GM10847 (cell line): ENCODE measurements around the gene DHX30.

Experiments used
- POLR2A ChIP-seq: IDR thresholded peaks from 2 replicates; pipeline ENCODE4 v1.6.1; 2011; ENCODE audit not compliant: insufficient read length; ENCODE audit errors: extremely low read depth

The DHX30 gene

DNA sequence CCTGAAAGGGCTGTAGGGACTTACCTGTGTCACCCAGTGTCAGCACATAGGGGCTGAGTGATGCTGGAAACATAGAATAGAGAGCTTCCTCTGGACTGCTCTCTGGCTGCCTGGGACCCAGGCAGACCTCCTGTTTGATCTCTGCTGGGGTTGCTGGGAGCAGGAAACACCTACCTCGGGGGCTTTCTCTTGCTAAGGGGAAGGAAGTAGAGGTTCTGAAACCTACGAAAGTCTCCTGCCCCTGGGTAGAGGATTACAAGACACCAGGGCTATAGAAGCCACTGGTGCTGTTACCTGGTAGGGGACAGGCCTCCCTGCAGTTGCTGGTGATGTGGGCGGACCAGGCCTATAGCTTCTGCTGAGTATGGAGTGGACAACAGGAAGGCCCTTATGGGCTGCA lies 81.7 kb downstream of the DHX30 start:
- TF ChIP-seq POLR2A, result no peak

DNA sequence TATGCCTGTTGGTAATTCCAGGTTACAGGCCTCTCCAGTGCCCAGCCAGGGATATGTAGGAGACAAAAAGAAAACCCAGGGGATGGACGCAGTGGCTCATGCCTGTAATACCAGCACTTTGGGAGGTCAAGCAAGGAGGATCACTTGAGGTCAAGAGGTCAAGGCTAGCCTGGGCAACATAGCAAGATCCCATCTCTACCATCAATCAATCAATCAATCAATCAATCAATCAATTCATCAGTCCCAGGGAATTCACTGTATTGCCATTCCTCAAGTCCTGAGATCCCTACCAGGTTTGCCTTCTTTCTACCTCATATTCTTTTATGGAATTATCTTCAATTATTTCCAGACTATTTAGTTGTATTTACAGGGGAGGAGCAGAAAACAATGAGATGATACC lies 82.2 kb downstream of the DHX30 start:
- no peak for TF ChIP-seq POLR2A

DNA sequence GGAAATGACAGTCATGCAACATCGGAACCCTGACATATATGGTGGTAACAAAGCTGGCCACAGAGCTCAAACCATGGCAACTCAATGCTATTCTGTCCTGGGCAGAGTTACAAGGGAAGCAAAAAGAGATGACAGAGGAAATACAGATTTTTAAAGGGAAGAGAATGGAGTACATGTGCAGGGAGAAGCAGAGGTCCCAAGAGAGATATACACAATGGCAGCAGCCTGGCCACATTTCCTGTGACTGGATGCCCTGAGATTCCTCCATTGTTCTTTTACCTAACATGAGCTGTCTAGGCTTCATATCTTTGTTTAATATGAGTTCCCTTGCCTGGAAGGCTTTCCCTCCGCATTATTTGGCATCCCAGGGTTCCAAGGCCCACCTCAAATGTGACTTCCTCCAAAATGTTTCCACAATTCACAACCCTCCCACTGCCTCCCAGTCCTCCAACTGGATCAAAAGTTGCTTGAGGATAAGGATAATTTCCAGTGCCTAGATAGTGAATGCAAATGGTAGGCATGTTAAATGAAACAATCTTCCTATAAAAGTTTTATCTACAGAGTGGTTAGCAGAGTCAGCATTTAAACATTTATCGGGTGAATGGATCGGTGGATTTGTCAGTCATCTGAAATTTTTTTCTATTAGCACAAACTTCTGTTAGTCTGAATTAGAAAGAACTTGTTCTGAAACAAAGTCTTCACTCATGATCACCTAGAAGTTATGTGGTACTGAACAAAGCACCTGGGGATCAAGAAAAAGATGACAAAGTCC lies 86.2 kb downstream of the DHX30 start:
- TF ChIP-seq POLR2A, result no peak

DNA sequence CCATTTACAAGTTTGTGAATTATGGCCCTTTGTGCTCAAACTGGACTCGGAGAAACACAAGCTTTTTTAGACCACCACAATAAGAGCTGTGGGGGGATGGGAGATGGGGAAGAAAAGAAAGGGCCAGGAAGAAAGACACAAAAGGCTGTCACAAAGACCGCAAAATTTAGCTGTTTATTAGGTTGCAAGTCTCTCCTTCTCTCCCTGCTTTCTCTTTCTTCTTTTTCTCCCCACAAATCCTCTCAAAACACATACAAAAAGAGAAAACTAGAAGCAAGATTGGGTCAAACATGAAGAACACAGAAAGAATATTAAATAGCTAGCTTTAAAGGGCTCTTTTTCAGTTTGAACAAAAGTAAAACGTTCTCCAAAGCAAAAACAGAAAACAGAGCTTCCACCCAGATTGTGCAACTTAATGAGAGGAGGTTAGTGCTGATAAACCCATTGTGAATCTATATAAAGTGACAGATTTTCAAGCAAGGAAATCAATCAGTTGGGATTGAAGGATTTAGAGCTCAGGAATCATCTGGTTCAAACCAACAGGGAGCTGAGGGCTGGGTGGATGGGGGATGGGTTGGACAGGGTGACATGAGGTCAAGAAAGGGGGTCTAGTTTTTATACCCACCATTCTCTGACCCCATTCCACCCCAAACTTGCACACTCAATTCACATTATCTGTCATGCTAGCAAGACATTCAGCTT lies 87.3 kb downstream of the DHX30 start:
- no peak for TF ChIP-seq POLR2A

DNA sequence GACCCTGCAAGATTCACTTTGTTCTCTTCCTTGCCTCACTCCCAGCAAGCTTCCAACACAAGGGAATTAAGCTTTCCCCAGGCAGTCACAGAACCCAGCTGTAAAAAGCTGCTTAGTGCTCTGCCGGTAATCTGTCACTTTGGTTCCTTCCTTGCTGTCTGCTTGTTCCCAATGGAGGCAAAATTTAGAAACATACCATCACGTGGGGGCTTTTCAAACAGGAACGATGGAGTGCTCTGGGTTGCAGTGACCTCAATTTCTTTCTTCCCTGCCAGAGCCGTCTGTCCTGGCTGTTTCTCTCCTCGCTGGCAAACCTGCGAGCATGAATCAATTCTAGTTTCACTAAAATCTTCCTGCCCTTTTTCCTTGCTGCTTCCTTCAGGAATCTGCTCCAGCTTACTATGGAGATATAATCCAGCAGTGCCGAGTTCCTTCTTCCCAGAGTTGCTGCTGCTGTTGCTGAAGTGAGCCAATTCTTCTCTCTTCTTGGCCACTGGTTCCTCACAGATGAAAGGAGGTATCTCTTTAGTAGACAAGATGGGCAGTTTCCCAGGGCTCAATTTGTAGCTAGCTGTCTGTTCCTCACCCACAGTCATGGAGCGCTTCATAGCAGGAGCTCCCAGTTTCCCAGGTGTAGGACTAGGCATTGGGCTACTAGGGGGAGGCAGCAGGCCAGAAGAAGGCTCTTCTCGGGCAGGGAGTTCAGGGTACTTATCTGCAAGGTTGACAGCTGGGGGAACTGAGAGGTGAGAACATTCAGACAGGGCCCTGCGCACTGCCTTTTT lies 88.1 kb downstream of the DHX30 start:
- TF ChIP-seq POLR2A, result no peak

DNA sequence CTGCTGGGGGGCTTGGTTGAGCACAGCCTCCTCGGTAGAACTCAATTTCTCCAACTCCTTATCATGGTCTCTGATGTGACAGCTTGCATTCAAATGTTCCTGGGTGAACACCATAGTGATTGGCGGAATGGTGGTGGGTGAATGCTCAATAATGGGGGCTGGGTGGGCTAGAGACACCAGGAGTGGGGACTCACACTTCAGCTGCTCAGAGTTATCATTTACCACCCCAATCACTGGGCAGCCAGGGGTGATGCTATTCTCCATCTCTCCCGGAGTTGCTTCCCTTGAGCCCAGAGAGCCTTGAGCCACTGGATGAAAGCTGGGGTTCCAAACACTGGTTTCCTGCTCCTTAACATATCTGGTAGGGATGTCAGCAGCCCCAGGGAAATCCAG lies 88.7 kb downstream of the DHX30 start:
- TF ChIP-seq POLR2A, result no peak

DNA sequence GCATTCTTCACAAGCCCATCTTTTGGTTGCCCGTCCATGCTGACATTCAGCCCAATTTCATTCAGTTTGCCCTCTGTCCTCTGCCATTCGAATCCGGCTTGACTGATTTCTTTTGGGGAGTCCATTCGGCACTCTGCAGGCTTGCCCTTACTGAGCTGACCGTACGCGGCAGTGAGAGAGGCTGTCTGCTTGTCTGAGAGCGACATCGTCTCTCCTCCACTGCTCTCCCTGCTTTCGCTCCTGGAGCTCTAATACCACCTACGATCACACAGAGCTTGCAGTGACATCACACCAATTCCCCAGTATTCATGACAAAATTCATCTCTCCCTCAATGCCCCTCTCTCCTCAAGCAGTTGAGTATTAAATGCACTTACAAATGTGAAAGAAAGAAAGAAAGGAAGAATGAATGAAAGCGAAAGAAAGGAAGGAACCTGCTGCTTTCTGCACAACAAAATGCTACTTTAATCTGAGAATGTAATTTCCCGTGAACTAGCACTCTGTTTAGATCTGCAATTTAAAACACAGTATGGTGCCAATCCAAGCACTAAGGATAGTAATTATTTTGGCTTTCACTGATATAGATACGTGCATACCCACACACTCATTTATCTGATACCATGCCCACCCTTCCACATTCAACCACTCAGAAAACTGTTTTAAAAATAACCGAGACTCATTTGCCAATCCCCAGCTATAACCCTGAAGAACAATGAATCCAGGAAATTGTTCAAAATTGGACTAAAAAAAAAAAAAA lies 89.5 kb downstream of the DHX30 start:
- TF ChIP-seq POLR2A, result no peak

DNA sequence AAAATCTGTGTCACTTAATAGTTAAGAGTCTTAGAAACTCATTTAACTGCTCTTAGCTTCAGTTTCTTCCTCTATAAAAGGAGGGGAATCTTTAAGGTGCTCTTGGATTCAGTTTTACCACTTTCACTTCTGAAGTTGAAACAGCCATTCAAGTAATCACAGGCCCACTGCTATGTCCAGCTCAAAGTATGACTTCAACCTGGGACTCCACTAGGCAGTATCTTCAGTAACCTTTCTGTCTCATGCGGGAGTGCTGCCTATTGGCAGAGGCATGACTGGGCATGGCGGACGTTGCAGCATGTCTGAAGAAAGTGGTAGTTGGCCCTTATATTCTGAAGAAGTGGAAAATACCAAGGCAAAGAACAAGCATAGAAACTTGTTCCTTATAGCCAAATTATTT lies 92.3 kb downstream of the DHX30 start:
- no peak for TF ChIP-seq POLR2A

DNA sequence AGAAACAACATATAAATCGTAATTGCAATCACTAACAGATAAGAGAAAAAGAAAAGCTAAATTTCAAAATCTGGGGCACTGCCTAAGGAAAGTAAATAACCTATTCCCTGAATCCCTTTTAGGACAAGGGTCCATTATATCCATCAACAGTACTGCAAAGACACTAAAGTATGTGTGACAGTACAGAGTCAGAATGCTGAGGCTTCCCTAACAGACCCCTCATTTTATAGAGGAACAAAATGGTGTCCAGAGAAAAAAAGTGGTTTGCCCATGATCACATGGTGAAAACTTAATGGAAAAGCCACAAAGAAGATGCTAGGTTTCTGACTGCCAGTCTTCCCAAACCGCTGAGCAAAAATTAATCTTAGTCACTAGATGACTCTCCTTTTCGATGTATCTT lies 93.8 kb downstream of the DHX30 start:
- TF ChIP-seq POLR2A, result no peak

DNA sequence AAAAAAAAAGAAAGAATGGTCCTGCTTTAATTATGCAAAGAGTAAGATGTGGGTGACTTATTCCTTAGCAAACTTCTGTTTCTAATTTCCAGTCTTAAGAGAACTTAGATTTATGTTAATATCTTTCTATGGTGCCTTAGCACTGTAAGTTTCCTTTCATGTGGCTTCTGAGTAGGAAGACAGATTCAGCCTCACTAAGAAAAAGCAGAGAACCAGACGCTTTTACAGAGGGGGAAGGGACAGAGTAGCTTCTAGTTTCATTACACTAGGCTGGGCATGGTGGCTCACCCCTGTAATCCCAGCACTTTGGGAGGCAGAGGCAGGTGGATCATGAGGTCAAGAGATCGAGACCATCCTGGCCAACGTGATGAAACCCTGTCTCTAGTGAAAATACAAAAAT lies 95.0 kb downstream of the DHX30 start:
- TF ChIP-seq POLR2A, result no peak

DNA sequence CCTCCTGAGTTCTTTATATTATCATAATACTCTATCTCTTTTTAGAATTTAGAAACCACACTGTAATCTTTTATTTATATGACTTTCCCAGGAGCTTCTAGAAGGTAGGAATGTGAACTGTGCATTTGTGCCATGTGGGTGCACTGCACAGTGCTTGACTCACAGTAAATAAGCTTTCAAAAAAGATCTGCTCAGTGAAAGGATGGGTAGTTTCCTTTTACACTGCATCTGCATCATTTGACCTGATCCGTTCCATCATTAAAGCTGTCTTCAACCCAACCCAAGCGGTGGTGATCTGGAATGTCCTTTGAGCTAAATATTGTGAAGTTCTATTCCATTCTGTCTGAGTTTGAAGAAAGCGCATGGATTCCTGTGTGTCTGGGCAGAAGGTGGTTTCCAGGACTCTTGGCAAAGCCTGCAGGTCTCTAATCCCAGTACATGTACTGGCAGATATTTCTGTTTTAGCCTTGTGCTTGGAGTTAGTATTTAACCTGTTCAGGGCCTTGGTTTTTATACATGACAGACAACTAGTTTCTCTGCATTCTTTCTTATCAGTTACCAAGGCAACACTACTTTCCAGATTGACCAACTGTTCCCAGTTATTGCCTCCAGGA lies 96.7 kb downstream of the DHX30 start:
- TF ChIP-seq POLR2A, result no peak
